HG03064 (cell line): ENCODE data around the gene KHDRBS2.

ENCODE experiments used
- ATAC-seq: cut with Tn5 transposase; IDR thresholded peaks from one replicate; pipeline ENCODE4 v1.9.1; 2021; ENCODE audit warnings: low read depth; ENCODE audit not compliant: unreplicated experiment

KHDRBS2 gene

DNA sequence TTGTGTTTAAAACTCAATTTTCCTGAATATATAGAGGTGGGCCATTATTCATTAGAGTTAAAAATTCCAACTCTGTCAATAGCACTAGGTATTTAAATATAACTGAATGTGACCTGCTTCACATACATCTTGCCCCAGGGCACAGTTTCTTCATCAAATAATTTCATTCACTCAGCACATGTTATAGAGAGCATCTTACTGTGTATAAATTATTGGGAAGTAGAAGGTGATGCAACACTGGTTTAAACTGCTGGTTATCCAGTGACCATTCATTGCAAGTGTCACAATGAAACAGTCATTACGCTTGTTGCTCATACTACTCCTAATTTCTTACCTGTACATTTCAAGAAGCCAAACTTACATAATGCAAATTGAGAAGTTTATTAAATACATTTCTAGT lies 93.4 kb downstream of the KHDRBS2 start:
- ATAC-seq, result no peak

DNA sequence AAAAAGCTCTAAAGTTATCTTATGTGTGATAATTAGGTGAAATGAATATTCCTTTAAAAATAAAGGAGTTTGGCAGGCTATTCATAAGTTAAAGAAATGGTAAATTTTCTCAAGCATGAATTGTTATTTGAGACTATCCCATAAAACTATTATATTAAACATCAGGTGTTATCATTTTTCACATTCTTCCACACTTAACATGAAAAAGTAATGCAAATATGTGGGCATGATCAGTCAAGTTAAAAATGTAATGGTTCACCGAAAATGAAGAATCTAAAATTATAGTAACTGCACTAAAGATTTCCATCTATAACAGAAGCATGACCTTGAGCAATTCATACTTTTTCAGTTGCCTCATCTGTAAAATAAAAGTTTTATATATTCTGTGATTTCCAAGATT lies 110.8 kb downstream of the KHDRBS2 start:
- ATAC-seq, result no peak

DNA sequence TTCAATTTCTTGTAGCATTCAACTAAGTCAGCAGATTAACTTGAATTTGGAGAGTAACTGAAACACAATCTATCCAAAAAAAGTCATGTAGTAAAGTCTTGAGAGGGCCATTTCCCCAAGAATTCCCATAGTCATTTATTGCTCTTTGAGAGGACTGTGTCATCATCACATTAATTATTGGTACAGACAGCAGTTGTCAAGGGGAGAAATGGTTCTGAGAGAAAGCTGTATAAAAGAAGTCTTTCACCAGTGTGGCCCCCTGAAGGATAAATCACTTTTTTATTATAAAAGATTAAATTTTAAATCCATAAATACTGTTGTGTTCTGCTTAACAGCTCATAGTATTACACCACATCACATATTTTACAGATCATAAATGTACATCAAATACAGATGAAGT lies 111.5 kb downstream of the KHDRBS2 start:
- ATAC-seq, result no peak

DNA sequence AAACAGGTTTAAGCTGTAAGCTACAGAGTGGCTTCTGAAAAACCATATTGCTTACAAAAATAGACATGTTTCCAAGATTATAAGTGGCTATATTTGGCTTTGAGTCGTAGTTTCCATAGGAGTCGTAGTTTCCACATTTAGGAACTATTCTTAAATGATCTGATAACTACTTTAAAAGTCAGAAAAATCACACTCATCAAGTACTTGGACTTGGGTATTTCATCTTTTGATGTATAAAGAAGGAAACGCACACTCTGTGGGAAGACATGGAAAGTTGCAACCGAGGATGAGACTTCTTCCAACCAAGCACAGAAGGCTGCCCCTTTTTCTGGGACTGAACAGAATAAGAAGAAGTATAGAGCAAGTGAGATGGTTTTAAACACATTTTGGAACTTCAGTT lies 118.3 kb downstream of the KHDRBS2 start:
- no peak for ATAC-seq

DNA sequence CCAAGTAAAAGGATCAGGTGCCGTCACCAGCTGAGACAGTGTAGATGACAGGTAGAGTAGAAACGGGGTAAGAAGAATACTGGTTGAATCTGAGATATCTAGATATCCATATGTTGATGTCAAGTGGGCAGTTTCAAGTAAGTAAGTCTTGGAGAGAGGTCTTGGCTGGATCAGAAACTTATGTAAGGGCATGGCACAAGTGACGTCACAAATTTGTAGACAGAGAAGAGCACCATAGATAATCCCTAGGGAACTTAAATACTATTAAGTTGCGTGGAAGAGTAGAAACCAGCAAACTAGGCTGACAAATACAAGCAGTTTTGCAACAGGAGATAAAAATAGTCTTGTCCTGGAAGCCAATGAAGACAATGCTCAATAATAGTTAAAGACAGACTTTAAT lies 123.2 kb downstream of the KHDRBS2 start:
- no peak for ATAC-seq

DNA sequence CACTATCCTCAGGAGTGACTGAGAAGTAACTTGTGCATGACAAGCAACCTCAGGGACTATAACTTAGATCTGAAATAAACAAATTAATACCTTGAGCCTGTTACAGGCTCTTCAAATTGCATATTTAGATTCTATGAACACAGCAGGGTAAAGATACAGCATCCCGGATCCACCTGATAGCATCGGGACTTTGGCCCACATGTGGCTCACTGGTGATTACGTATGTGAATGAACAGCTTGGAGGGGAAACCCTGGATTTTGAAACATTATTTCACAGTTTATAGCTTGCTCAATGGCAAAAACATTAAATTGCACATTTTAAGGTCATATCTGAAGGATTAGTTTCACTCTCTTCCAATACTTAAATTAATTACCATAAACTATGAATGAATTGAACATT lies 133.2 kb downstream of the KHDRBS2 start:
- ATAC-seq, result no peak

DNA sequence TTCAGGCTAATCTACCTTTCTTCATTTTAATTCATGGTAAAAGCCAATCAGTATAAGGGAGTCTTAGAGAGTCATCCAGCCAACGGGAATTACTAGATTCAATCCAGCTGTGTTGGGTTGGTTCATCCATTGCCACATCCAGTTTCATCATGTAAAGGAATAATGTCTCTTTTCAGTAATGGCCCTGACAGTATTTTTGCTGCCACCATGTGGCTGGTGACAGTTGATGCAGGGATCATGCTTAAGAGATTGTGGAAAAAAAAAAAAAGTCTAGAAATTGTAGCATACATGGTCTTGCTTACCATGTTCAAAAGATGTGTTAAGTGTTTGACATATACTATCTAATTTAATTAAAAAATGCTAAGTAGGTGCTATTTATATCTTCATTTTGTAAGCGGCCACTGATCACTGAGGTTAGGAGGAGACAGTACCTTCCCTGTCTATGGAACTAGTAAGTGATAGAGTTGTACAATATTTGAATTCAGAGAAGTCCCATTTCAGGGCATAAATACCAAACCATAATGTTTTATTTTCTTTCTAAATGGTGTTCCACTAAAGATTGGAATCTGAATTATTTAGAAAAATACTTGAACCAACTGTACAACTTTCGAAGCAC lies 135.9 kb downstream of the KHDRBS2 start:
- ATAC-seq, result peak; percentile 80

DNA sequence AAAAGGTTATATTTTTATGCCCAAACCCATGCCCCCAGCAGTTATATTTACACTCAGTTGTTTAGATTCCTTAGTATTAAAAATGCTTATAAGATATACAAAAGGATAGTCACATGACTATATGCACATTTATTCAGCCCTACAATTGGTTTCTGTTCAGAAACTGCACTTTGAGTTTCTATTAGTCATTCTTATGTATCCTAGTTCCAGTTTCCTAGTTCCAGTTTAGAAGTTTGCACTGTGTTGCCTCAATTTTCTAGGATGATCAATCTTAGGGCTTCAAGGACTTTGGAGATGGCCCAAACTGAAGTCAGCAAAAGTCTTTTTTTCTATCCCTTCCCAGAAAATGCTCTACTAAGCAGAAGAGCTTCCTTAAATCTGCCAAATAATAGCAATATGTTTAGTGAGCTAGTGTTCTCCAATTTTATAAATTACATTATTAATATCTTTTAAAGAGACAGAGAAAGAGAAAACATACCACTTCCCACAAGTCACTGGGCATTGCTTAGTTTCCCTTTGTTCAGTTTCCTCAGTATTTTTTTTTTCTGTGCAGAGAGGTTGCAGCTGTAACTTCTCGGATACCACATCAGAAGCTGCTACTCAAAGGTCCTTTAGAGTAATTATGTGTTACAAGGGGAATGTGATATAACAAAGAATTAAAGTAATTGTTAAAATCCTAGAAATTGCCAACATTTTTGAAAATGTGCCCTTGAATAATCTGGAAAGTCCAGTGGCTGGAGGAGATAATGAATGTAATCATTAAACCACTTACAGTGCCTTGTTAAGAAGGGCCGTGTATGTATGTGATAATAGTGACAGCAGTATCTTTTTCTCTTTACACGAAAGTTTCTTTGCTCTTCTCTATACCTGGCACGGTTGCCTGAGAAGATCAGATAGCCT lies 138.8 kb downstream of the KHDRBS2 start:
- no peak for ATAC-seq

DNA sequence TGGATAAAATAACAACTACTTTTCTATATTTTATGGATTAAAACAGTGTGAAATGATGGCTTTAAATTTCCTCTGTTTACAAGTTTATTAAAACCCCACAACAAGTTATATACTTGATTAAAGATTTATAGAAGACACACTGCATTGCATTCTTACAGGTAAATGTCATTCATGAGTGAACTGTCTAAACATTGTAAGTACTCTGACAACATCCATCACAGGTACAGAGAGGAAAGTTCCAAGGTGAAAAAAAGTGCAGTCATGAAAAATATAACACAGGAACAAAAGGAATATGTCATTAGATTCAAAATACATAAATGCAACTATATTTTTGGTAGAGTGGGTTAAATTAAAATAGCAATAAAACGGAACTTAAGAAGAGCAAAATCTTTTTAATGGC lies 156.9 kb downstream of the KHDRBS2 start:
- ATAC-seq, result no peak

DNA sequence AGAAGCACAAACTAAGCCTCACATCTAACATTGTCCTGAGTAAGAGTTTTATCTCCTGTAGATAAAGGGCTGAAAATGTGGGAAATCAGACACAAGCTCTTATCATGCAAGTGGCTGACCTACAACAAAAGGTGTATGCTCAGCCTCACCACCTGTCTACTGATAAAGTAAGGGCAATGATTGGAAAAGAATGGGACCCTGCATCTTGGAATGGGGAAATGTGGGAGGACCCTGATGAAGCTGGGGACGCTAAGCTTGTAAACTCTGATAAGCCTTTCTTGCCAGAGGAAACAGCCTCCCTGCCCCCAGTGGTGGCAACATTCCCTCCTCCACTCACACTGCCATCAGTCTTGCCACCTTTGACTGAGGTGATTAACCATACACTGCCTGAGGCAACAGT lies 166.6 kb downstream of the KHDRBS2 start:
- no peak for ATAC-seq

DNA sequence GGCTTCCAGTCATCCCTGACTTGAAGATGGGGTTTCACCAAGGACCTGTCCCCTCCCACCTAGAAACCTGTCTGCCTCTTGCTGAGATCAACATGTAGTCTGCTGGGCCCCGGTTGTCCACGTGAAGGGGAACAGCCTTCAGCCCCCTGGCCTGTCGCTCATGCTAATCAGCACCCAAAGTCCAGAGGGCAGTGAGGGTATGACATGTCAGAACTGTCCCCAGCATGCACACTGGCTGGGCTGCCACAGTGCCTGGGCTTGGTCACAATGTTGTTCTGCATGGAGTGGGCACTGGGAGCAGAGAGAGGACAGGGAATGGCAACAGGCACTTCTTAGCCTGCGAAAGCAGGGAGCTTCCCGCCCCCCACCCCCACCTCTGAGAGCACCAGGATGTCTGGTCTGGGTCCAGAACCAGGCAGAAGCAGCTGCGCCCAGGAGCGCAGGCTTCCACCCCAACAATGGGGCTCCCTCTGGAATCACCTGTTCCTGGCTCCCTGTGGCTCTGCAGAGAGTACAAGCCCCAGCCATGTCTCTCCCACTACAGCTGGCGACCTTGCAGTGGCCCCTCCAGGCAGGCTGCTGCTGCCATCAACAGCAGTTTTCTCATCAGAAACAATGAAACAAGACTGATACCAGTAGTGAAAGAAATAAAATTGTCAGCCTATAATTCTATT lies 182.7 kb downstream of the KHDRBS2 start:
- ATAC-seq, result no peak

DNA sequence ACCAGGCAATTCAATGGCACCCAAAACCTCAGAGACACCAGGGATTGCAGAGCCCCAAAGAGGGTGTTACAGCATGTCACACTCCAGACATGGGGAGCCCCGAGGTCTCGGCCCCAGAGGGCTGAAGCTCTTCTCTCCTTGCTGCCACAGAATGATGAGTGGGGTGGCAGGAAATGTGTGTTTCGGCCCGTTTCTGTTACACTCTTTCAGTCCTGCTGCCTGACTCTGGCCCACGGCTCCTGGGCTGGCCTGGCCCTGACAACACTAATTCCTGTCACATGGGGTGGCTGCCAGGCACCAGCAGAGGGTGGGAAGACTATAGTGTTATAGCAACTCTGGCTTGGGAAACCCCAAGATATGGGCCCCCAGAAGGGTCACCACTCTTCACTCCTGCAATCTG lies 183.6 kb downstream of the KHDRBS2 start:
- ATAC-seq, result no peak

DNA sequence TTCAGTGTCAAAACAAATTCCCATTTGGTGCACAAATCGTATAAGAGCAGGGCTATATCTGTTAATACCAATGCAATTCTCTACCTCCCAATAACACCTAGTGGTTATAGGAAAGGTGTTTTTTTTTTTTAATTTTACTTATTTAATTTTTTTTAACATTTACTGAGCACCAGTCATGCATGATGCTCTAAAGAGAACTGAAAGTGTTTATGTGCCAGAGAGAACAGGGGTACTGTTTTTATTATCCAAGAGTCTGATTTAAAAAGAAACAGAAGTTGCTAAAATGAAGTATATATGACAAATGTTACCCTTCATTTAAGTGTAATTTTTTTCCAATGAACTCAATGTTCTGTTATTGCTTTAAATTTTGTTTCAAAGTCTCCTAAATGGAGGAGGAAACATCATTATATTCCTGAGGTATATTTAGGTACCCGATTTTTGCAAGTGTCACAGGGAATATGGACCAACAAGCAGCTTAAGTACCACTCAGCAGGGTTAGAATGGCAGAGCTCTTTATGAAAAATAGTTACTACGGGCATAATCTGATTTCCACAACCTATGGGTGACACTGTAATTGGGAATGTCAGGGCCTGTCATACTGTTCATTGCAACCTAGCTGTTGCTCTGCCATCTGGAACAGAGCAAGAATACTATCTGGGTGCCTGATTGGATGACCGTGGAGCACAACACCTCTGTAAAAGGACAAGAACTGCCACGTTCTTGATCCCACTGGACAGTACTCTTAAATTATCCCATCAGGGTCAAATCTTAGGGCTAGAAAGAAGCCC lies 195.4 kb downstream of the KHDRBS2 start:
- no peak for ATAC-seq

DNA sequence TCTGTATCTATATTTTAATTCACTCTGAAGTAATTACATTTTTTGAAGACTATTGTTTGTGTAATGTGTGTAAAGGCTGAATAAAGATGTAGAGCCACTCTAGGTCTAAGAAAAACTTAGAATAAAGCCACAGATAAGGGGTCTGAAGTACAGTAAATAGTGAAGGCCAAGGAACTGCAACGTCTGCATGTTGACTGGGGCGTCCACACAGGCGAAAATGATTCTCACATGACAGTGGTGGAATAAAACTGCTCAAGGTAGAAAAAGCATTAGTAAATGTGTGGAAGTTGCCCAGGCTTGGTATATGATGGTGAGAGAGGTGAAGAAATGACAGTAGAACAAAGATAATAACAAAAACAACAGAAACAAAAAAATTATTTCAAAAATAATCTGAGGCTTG lies 196.2 kb downstream of the KHDRBS2 start:
- ATAC-seq, result no peak

DNA sequence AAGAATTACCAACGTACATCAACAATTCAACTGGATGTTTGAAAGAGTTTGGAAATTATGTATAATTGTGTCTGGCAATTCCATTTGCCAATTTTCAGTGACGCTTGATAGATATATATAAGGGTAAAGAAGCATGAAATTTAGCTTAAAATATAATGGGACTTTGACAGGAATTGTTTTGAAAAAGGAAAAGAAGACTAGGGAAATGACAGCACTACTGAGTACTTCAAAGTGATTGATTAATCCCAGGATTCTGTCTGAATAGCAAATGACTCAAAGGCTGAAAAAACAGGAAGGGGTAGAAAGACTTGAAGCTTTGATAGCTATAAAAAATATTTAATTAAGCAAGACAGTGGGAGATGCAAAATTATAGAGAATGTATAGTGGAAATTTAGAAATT lies 200.0 kb downstream of the KHDRBS2 start:
- ATAC-seq, result no peak

DNA sequence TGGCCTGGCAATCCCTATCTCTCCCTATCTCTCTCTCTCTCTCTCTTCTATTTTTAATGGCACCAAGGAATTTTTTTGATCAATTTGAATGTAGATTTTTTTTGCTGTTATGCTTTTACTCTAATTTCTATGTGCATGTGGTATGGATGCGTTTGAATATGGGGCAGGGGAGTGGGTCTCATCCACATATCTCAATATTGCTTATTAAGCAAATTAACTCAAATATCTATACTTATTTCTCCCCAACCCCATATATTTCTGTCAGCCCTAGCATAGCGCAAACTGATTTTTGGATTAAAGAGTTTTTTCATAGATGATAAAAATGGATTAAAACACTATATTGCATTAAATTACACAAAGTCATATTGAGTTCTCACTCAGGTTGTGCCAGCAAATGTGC lies 210.2 kb downstream of the KHDRBS2 start:
- no peak for ATAC-seq

DNA sequence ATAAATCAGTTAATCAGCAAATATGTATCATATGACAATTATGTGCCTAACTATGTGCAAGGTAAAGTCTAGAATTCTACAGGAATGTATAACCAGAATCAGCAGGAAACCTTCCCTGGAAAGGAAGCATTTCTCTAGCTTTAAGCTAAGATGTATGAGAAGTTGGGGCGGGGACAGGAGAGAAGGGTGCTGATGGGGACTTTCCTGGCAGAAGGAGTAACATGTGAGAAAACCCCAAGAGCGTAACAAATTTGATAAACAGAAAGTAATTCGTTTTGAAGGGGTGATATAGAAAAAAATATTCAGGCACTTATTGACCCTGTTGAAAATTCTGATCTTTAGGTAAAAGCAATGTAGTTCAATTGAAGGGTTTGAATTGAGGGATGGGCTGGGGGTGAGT lies 226.1 kb downstream of the KHDRBS2 start:
- no peak for ATAC-seq

DNA sequence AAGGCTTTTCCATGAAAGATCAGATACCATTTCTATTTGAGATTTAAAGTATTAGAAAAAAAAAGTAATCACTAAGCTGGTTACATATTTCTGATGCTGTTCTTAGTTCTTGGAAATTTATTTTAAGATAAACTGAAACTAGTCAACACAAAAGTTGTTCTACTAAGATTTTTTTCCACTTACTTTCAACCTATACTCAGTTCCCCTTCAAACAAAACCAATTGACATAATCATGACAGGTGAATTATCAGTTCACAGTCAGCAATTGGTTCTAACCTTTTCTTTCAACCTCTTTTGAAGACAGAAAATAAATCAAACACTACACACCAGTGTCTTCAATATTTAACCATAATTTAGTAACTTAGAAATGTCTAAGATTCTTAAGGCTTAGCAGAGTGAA lies 228.7 kb downstream of the KHDRBS2 start:
- ATAC-seq, result no peak

DNA sequence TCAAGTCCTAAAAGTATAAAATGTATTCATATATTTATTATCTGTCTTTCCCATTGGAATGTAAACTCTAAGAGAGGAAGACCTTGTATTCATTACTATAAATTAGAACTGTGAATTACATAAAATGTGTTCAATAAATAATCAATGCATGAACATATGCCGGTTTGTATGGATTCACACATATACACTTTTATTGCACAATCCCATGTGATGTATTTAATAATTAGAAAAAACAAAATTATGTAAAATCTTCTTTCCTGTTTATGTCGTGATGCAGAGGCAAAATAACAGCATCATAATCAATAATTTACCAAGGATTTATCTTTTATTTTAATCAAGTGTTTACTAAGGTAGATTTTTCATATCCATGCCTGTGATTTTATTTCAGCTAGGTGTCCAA lies 240.5 kb downstream of the KHDRBS2 start:
- ATAC-seq, result no peak

DNA sequence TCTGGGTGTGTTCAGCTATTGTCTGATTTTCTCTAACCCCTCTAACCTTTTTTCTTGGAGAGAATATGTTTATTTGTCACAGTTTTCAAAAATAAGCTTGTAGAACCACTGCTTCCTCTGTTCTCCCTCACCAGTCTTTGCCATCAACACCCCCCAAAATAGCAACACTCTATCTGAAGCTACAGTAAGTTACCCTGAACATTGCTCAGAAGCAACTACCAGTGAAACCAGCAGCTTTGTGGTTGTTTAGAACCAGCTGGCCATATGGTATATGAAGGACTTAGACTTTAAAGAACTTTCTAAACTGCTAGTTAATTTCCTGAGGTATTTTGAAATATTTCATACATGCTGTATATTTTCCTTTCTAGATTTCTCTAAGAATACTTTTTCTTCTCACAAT lies 242.9 kb downstream of the KHDRBS2 start:
- ATAC-seq, result no peak

DNA sequence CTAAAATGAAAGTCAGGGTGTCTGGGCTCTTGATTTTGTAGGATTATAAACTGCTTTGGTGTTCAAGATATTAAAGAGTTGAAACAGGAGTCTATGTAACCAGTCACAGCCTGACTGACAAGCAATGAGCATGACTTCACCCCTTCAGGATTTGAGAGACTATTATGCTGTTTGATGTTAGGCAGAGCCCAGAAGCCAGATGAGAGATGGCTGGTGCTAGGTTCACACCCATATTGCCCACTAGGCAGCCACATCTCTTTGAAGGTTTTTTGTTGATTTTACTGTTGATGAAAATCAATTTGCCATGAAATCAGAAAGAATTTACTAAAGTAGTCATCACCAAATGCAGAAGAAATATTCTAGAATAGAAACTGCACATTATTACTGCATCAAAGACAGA lies 243.6 kb downstream of the KHDRBS2 start:
- ATAC-seq, result no peak
